GM21515 (cell line): ENCODE measurements around the gene SEC62.

Experiments
- ATAC-seq: cut with Tn5 transposase; IDR thresholded peaks from one replicate; pipeline ENCODE4 v1.9.1; 2021; ENCODE audit not compliant: unreplicated experiment

Gene SEC62

GRCh38 chr3:169966428-169966950 lies at the start of gene SEC62:
TSS of gene SEC62 (plus strand) at chr3:169966807. CDS start at chr3:169966823, 16 bp downstream.
- peak; percentile 93 for ATAC-seq

GRCh38 chr3:169923189-169923588 lies 43.4 kb upstream of the SEC62 start:
- no peak for ATAC-seq

- ATAC-seq: no peak
Observed at GRCh38 chr3:169923831-169924230, 42.8 kb upstream of the SEC62 start.

- no peak for ATAC-seq
Observed at GRCh38 chr3:169929830-169930519, 36.6 kb upstream of the SEC62 start.

- ATAC-seq: no peak
Observed at GRCh38 chr3:169930843-169931242, 35.8 kb upstream of the SEC62 start.

- ATAC-seq: peak; percentile 86
Observed at GRCh38 chr3:169931747-169932520, 34.7 kb upstream of the SEC62 start.

- no peak for ATAC-seq
Observed at GRCh38 chr3:169939320-169939719, 27.3 kb upstream of the SEC62 start.

GRCh38 chr3:169939751-169940150 lies 26.9 kb upstream of the SEC62 start:
- ATAC-seq: no peak

- ATAC-seq: peak; percentile 81
Observed at GRCh38 chr3:169940470-169941181, 26.0 kb upstream of the SEC62 start.

GRCh38 chr3:169945313-169945712 lies 21.3 kb upstream of the SEC62 start:
- ATAC-seq: peak; percentile 82

- no peak for ATAC-seq
Observed at GRCh38 chr3:169946336-169946735, 20.3 kb upstream of the SEC62 start.

GRCh38 chr3:169948559-169949448 lies 17.8 kb upstream of the SEC62 start:
- no peak for ATAC-seq

- no peak for ATAC-seq
Observed at GRCh38 chr3:169952045-169952444, 14.6 kb upstream of the SEC62 start.

GRCh38 chr3:169953462-169954141 lies 13.0 kb upstream of the SEC62 start:
- no peak for ATAC-seq

GRCh38 chr3:169954142-169954756 lies 12.4 kb upstream of the SEC62 start:
- ATAC-seq: peak; percentile 69

GRCh38 chr3:169955406-169955805 lies 11.2 kb upstream of the SEC62 start:
- ATAC-seq: no peak

- no peak for ATAC-seq
Observed at GRCh38 chr3:169964176-169964575, 2.4 kb upstream of the SEC62 start.

- ATAC-seq: peak; percentile 35
Observed at GRCh38 chr3:169965562-169966427, 812 bp upstream of the SEC62 start.
